HG02943 (cell line): ENCODE data around the gene RAD51B.
"Not testable (repeated sequence)": the region's sequence is repeated elsewhere in the genome, so short reads cannot be mapped to it uniquely, and the experiment has no call there.

Source experiments
- ATAC-seq: cut with Tn5 transposase; IDR thresholded peaks from one replicate; pipeline ENCODE4 v1.9.1; 2021; ENCODE audit warnings: mild to moderate bottlenecking, low read depth, moderate library complexity; ENCODE audit not compliant: unreplicated experiment

RAD51B gene

GRCh38 chr14:68428900-68429299, 609.3 kb downstream of the RAD51B start:
- not testable (repeated sequence) for ATAC-seq

DNA sequence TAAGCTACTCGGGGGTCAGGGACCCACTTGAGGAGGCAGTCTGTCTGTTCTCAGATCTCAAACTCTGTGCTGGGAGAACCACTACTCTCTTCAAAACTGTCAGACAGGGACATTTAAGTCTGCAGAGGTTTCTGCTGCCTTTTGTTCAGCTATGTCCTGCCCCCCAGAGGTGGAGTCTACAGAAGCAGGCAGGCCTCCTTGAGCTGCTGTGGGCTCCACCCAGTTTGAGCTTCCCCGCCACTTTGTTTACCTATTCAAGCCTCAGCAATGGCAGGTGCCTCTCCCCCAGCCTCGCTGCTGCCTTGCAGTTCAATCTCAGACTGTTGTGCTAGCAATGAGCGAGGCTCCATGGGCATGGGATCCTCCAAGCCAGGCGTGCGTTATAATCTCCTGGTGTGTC, 614.6 kb downstream of the RAD51B start:
- ATAC-seq, result not testable (repeated sequence)

DNA sequence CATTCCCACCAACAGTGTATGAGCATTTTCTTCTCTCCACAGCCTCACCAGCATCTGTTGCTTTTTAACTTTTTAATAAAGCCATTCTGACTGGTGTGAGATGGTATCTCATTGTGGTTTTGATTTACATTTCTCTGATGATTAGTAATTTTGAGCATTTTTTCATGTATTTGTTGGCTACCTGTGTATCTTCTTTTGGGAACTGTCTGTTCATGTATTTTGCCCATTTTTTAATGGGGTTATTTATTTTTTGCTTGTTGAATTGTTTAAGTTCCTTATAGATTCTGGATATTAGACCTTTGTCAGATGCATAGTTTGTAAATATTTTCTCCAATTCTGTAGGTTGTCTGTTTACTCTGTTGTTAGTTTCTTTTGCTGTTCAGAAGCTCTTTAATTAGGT, 616.1 kb downstream of the RAD51B start:
- ATAC-seq, result not testable (repeated sequence)

DNA sequence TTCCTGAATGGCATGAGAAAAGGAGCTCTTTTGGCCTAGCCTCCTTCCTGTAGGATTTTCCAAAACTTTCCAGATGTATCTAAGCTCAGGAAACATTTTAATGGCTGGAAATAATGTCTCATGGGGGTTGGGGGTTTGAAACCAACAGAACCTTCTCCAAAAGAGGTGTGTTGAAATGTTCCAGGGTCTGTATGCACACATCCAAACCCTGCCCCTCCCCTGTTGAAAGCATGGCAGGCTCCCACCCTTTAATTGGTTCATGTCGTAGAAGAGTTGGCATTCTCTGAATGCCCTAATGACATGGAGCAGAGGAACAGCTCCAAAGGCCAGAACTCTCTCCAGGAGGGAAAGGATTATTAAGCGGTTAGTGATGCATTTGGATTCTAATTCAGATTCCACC, 620.1 kb downstream of the RAD51B start:
- ATAC-seq, result no peak

- ATAC-seq, result no peak
Observed at GRCh38 chr14:68440820-68441219, 621.2 kb downstream of the RAD51B start.

DNA sequence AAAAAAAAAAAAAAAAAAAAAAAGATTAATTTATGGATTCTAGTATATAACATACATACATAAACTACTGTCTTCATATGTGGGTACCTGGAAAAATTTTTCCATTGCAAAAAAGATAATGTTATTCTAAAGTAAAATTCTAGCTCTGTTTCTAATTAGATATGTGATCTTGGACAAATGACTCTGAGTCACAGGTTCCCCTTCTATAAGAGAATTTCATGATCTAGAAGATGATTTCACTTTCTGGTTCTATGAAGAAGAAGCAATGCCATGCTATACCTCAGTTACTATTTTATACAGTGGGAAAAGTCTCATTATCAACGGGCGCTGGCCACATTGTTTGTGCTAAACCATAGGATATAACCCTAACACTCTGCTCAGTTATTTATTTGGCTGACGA, 622.0 kb downstream of the RAD51B start:
- no peak for ATAC-seq

- ATAC-seq, result no peak
Observed at GRCh38 chr14:68442828-68443629, 623.5 kb downstream of the RAD51B start.

GRCh38 chr14:68444449-68445168, 625.0 kb downstream of the RAD51B start:
- no peak for ATAC-seq

DNA sequence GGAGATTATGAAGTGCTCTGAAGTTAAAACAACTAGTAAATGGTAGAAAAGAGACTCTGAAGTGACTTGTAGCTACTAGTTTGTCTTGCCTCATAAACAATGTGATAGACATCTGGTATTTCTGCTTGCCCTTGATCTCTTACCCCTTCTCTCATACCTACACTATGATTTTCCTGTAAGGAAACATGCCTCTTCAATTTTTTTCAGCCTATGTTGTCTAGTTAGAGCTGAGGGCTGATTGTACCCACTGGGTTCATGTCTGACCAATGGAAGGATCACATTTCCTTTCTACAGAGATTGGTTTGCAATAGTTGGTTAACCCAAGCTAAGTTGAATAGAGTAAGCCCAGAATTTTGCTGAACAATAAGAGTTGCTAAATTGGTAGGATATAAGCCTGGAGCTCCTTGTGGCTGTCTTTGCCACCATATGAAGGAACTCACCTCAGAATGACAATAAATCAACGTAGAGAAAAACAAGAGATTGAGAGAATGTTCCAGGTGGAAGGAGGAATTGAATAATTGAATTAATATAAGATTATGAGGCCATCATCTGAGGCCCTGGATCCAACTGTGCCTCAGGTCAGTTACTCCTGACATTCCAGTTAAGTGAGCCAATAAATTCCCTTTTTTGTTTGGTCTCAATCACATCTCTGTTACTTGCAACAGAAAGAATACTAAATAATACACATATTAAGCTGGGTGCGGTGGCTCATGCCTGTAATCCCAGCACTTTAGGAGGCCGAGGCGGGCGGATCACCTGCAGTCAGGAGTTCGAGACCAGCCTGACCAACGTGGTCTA, 626.9 kb downstream of the RAD51B start:
- no peak for ATAC-seq

DNA sequence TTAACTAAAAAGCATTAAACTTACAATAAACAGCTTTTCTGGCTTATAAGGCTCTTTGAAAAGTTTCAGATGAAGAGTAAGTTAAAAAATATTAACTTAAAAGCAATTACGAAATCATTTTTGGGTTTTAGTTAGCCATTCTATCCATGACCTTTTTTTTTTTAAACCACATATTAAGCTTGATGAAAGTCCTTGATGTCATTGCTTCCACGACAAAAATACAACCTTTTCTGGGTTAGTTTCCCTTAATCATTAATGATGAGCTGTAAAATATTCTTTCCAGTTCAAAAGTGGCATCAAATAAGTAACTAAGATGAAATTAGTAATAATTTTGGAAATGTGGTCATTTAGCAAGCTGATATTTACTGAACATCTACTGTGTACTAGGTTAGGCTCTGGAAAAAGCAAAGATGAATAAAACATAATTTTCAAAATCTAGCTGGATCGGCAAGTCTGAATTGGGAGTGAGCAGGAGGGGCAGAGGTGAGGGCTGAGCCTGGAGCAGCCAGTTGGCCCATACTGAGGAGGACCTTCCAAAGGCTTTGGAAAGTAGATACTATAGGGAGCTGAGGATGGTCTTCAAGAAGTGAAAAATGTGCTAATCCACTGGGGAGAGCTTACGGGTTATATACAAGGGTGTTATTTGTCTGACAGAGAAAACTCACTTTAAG, 628.1 kb downstream of the RAD51B start:
- ATAC-seq, result no peak

DNA sequence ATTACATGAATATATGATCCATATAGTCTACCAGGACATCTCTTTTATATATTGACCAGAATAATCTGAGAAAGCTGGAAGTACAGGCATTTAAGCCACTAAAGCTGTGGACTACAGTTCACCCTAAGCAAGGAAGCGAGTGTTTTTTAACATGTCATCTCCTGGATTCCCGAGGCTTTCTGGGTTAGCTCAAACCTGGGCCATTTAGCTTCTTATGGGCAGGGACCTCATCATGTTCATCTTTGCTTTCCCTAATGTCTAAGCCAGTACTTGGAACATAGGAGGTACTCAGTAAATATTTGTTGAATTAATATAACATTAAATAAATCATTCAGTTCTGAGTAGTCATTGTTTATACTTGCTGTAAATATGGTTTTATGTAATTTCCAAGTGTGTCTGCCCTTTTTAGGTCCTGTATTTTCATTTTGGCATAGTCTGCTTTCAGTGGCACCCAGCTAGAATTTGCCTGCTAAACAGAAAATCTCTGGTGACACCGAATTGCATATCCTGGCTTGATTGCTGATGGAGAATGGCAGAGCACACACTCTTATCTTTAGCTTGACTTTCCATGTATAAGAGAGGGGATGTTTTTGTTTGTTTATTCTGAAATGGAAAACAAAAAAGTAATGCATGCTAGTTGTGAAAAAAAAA, 628.8 kb downstream of the RAD51B start:
- no peak for ATAC-seq

GRCh38 chr14:68449561-68450181, 630.1 kb downstream of the RAD51B start:
- no peak for ATAC-seq

DNA sequence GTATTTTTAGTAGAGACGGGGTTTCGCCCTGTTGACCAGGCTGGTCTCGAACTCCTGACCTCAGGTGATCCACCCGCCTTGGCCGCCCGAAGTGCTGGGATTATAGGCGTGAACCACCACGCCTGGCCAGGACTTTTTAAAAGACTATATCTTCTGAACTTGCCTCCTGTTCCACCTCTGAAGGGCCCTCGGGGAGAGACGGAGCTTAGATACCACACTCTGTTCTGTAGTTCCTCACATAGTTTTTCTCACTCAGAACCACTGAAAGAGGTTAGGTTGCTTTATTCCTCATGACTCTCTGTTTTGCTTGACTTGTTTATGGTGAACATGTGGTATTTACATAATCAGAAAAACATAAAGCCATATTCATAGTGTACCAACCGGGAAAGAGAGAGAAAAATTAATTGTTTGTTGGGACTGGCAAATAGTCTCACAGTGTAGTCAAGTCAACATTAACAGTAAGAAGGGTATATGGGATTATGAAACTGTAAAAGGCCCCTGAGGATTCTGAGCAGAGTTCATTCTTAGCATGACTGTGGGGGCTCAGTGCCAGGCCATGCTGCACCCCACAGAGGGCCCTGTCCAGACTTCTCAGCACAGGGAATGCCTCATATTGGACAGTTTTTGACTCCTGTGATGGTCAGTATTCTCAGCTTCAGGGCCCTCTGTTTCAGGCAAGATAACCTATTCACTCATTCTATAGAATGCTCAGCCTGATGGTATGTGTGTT, 631.0 kb downstream of the RAD51B start:
- ATAC-seq, result no peak

- ATAC-seq, result no peak
Observed at GRCh38 chr14:68451696-68452373, 632.3 kb downstream of the RAD51B start.

- ATAC-seq, result no peak
Observed at GRCh38 chr14:68458253-68458652, 638.7 kb downstream of the RAD51B start.

GRCh38 chr14:68458840-68459469, 639.4 kb downstream of the RAD51B start:
- no peak for ATAC-seq

GRCh38 chr14:68459480-68460136, 640.0 kb downstream of the RAD51B start:
- ATAC-seq, result no peak
